Measurements from ENCODE around the gene GRM7.

DNA sequence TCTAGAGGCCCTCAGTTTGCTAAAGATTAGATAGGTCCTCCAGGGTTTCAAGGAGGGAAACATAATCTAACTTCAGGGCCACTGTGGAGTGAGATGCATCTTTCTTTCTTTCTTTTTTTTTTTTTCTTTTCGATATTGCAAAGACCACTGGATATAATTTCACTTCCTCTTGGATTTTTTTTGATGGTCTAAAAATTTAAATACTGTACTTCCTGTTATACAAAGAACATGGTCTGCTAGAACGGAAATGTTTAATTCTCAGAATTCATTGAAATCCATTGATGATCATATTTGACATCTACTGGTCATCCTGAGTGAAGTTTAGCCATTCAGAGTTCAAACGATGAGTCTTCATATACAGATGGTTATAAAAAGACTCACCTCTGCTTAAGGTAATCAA is 832.0 kb downstream of the GRM7 start:
- TF ChIP-seq POLR2AphosphoS5 (IDR thresholded peaks at IDR 0.05) (no peak), POLR2A (IDR thresholded peaks at IDR 0.05; ENCODE audit: low read depth) (no peak)
- TF ChIP-seq, protein P1, sequence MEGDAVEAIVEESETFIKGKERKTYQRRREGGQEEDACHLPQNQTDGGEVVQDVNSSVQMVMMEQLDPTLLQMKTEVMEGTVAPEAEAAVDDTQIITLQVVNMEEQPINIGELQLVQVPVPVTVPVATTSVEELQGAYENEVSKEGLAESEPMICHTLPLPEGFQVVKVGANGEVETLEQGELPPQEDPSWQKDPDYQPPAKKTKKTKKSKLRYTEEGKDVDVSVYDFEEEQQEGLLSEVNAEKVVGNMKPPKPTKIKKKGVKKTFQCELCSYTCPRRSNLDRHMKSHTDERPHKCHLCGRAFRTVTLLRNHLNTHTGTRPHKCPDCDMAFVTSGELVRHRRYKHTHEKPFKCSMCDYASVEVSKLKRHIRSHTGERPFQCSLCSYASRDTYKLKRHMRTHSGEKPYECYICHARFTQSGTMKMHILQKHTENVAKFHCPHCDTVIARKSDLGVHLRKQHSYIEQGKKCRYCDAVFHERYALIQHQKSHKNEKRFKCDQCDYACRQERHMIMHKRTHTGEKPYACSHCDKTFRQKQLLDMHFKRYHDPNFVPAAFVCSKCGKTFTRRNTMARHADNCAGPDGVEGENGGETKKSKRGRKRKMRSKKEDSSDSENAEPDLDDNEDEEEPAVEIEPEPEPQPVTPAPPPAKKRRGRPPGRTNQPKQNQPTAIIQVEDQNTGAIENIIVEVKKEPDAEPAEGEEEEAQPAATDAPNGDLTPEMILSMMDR (IDR thresholded peaks at IDR 0.05): no peak

All from esophagus muscularis mucosa (tissue), 3 donors.